ENCODE measurements around the gene TXK. TPM values are rescaled to one million over a fixed set of nuclear protein-coding genes. Genes with fewer than 3 reads are reported as not detected.

Gene TXK
- total and polyA plus RNA-seq, 2 experiments from 2014 or later, result not detected

DNA sequence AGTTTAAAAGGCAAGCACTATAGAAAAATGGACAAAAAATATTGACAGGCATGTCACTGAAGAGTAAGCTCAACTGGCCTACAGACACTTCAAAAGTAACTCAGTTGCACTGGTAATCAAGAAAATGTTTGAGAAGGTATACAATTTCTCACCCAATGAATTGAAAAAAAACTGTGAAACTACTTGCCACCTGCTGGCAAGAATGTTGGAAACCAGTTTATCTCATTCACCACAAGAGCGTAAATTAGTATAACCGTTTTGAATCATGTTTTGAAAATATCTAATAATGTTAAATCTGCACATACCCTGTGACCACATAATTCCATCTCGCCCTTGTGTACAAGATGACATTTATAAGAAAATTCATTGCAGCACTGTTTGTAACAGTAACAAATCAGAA lies 31.7 kb downstream of the TXK start:
- no peak for DNase-seq
- Histone ChIP-seq H3K9me2 (ENCODE audit: insufficient read depth) (no peaks in the 10 kb centered on the region), H2AFZ (no peak overlapping the region), H3K36me3 (ENCODE audit: low read depth) (no peaks in the 10 kb centered on the region), H3K27ac (no peak overlapping the region), H3K79me2 (ENCODE audit: insufficient read depth) (no peaks in the 10 kb centered on the region), H3K27me3 (replicated peaks; ENCODE audit: insufficient read depth) (no peaks in the 10 kb centered on the region), H4K20me1 (ENCODE audit: insufficient read depth) (no peaks in the 10 kb centered on the region), H3K9ac (no peak overlapping the region), H3K9me3 (ENCODE audit: low read depth) (no peaks in the 10 kb centered on the region), H3K4me1 (ENCODE audit: insufficient read depth) (peaks cover 5% of the 10 kb centered on the region), H3K4me3 (no peak overlapping the region), H3K4me2 (ENCODE audit: unreplicated experiment) (no peak overlapping the region), H3F3A (ENCODE audit: insufficient read depth) (no peaks in the 10 kb centered on the region)
- 84% methylated on average over 3 of the region's 3 CpGs for WGBS, 2 experiments (ENCODE audit: low coverage in 1 of 2, low lambda C conversion rate in 2 of 2, missing lambda C conversion rate in 2 of 2)
- no peak for TF ChIP-seq EZH2phosphoT487 (IDR thresholded peaks at IDR 0.05; ENCODE audit: insufficient read depth, low read depth)
- TF ChIP-seq EZH2 (IDR thresholded peaks at IDR 0.05; ENCODE audit: insufficient read depth, poor library complexity, severe bottlenecking), result no peak
- in situ Hi-C loops (cut with MboI), result no loop called here

GRCh38 chr4:48100256-48100655 lies 33.8 kb downstream of the TXK start:
- Histone ChIP-seq H3K4me1 (ENCODE audit: insufficient read depth) (peaks cover 5% of the 10 kb centered on the region), H3K79me2 (ENCODE audit: insufficient read depth) (no peaks in the 10 kb centered on the region), H3F3A (ENCODE audit: insufficient read depth) (no peaks in the 10 kb centered on the region), H3K9ac (no peak overlapping the region), H3K9me3 (ENCODE audit: low read depth) (no peaks in the 10 kb centered on the region), H3K36me3 (ENCODE audit: low read depth) (no peaks in the 10 kb centered on the region), H3K27me3 (replicated peaks; ENCODE audit: insufficient read depth) (no peaks in the 10 kb centered on the region), H2AFZ (no peak overlapping the region), H4K20me1 (ENCODE audit: insufficient read depth) (no peaks in the 10 kb centered on the region), H3K9me2 (ENCODE audit: insufficient read depth) (no peaks in the 10 kb centered on the region), H3K4me2 (ENCODE audit: unreplicated experiment) (peak overlapping the region; percentile 18), H3K4me3 (no peak overlapping the region), H3K27ac (no peak overlapping the region)
- in situ Hi-C loops (cut with MboI), result no loop called here
- peak; percentile 8 for DNase-seq
- 11 to 17% methylated on average over 1 of the region's 1 CpG for WGBS, 2 experiments (ENCODE audit: low coverage in 1 of 2, low lambda C conversion rate in 2 of 2, missing lambda C conversion rate in 2 of 2)
- no peak for TF ChIP-seq EZH2phosphoT487 (IDR thresholded peaks at IDR 0.05; ENCODE audit: insufficient read depth, low read depth)
- no peak for TF ChIP-seq EZH2 (IDR thresholded peaks at IDR 0.05; ENCODE audit: insufficient read depth, poor library complexity, severe bottlenecking)

GRCh38 chr4:48095441-48095840 lies 38.6 kb downstream of the TXK start:
- in situ Hi-C loops (cut with MboI), result no loop called here
- TF ChIP-seq EZH2 (IDR thresholded peaks at IDR 0.05; ENCODE audit: insufficient read depth, poor library complexity, severe bottlenecking) (no peak), EZH2phosphoT487 (IDR thresholded peaks at IDR 0.05; ENCODE audit: insufficient read depth, low read depth) (no peak)
- H3K79me2 ChIP-seq (ENCODE audit: insufficient read depth), result no peaks in the 10 kb centered on the region
- no peak for DNase-seq
- no peaks in the 10 kb centered on the region for H3K9me3 ChIP-seq (ENCODE audit: low read depth)
- peaks cover 4% of the 10 kb centered on the region for H3K4me1 ChIP-seq (ENCODE audit: insufficient read depth)
- H3K9ac ChIP-seq, result no peak overlapping the region
- H3F3A ChIP-seq (ENCODE audit: insufficient read depth), result no peaks in the 10 kb centered on the region
- H3K9me2 ChIP-seq (ENCODE audit: insufficient read depth), result no peaks in the 10 kb centered on the region
- H3K27me3 ChIP-seq (replicated peaks; ENCODE audit: insufficient read depth), result no peaks in the 10 kb centered on the region
- H3K4me3 ChIP-seq, result no peak overlapping the region
- 66 to 67% methylated on average over 2 of the region's 2 CpGs for WGBS, 2 experiments (ENCODE audit: low coverage in 1 of 2, low lambda C conversion rate in 2 of 2, missing lambda C conversion rate in 2 of 2)
- no peak overlapping the region for H2AFZ ChIP-seq
- H3K36me3 ChIP-seq (ENCODE audit: low read depth), result no peaks in the 10 kb centered on the region
- no peaks in the 10 kb centered on the region for H4K20me1 ChIP-seq (ENCODE audit: insufficient read depth)
- no peak overlapping the region for H3K27ac ChIP-seq
- no peak overlapping the region for H3K4me2 ChIP-seq (ENCODE audit: unreplicated experiment)

DNA sequence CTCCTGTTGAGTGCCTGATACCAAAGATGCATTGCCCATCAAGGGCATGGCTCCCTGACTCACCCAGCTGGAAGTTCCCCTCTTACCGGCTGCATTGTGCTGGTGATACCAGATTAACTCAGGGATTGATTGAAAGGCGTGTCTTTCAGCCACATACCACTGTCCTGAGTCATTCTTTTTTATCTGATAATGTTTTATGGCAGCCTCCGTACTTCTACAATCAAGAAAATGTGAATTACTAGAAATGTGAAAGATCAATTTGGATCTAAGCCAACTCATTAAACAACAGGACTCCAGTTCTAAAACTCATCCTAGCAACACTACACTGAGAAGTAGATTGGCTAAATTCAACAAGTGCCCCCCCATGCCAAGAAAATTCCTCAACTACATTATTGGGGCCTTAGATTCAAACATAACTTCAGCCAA lies 40.0 kb downstream of the TXK start:
- H3K9me3 ChIP-seq (ENCODE audit: low read depth), result no peaks in the 10 kb centered on the region
- in situ Hi-C loops (cut with MboI), result no loop called here

DNA sequence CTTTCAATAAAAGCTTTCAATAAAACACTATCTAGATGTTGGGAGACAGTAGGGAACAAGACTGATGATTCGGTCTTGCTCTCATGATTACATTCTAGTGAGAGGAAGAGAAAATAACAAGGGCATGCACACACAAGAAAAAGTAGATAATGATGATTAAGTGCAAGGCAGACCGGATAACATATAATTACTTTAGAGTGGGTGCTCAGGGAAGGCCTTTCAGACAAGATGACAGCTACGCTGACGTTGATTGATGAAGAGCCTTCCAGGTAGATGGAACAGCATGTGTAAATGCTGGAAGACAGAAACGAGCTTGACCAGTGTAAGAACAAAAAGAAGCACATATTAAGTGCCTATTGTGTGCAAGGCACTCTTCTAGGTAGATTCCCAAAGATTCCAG lies 43.4 kb downstream of the TXK start:
- Histone ChIP-seq H3K4me2 (ENCODE audit: unreplicated experiment) (no peak overlapping the region), H4K20me1 (ENCODE audit: insufficient read depth) (no peaks in the 10 kb centered on the region), H3K4me1 (ENCODE audit: insufficient read depth) (no peaks in the 10 kb centered on the region), H3K27me3 (replicated peaks; ENCODE audit: insufficient read depth) (no peaks in the 10 kb centered on the region; the same call in 1 of the 2 replicates), H3K9me3 (ENCODE audit: low read depth) (no peaks in the 10 kb centered on the region), H3K79me2 (ENCODE audit: insufficient read depth) (no peaks in the 10 kb centered on the region), H3K9me2 (ENCODE audit: insufficient read depth) (no peaks in the 10 kb centered on the region), H3K36me3 (ENCODE audit: low read depth) (no peaks in the 10 kb centered on the region), H2AFZ (no peak overlapping the region), H3F3A (ENCODE audit: insufficient read depth) (no peaks in the 10 kb centered on the region), H3K4me3 (no peak overlapping the region), H3K9ac (no peak overlapping the region), H3K27ac (no peak overlapping the region)
- no peak for DNase-seq
- in situ Hi-C loops (cut with MboI), result no loop called here
- WGBS, 2 experiments (ENCODE audit: low coverage in 1 of 2, low lambda C conversion rate in 2 of 2, missing lambda C conversion rate in 2 of 2), result 57% methylated on average over 5 of the region's 5 CpGs
- TF ChIP-seq EZH2phosphoT487 (IDR thresholded peaks at IDR 0.05; ENCODE audit: insufficient read depth, low read depth) (no peak), EZH2 (IDR thresholded peaks at IDR 0.05; ENCODE audit: insufficient read depth, poor library complexity, severe bottlenecking) (no peak)

More for the DNA sequence above, 40.0 kb downstream of the TXK start:
- H4K20me1 ChIP-seq (ENCODE audit: insufficient read depth), result no peaks in the 10 kb centered on the region
- H3K4me1 ChIP-seq (ENCODE audit: insufficient read depth), result no peaks in the 10 kb centered on the region
- no peak overlapping the region for H3K27ac ChIP-seq
- 38 to 40% methylated on average over 3 of the region's 3 CpGs for WGBS, 2 experiments (ENCODE audit: low coverage in 1 of 2, low lambda C conversion rate in 2 of 2, missing lambda C conversion rate in 2 of 2)
- no peak for TF ChIP-seq EZH2phosphoT487 (IDR thresholded peaks at IDR 0.05; ENCODE audit: insufficient read depth, low read depth)
- no peak for TF ChIP-seq EZH2 (IDR thresholded peaks at IDR 0.05; ENCODE audit: insufficient read depth, poor library complexity, severe bottlenecking)
- no peak overlapping the region for H3K9ac ChIP-seq
- H3K9me2 ChIP-seq (ENCODE audit: insufficient read depth), result no peaks in the 10 kb centered on the region
- H3K36me3 ChIP-seq (ENCODE audit: low read depth), result no peaks in the 10 kb centered on the region
- no peak overlapping the region for H3K4me3 ChIP-seq
- no peaks in the 10 kb centered on the region for H3K79me2 ChIP-seq (ENCODE audit: insufficient read depth)
- H2AFZ ChIP-seq, result no peak overlapping the region
- no peaks in the 10 kb centered on the region for H3F3A ChIP-seq (ENCODE audit: insufficient read depth)
- H3K27me3 ChIP-seq (replicated peaks; ENCODE audit: insufficient read depth), result no peaks in the 10 kb centered on the region; the same call in 1 of the 2 replicates
- no peak for DNase-seq
- H3K4me2 ChIP-seq (ENCODE audit: unreplicated experiment), result no peak overlapping the region

Data from GM23248 (cell line).